Esophagus squamous epithelium (tissue), 5 donors: ENCODE data around the gene TIGIT. TPM values are rescaled to one million over a fixed set of nuclear protein-coding genes. Genes with fewer than 3 reads are reported as not detected.

ENCODE experiments used
- DNase-seq: peaks from one replicate; lab custom pipeline; 2025; lab: John Stamatoyannopoulos, UW
- H3K27ac ChIP-seq, 4 donors: fragments of 200-600 bp; sonication (generic); one replicate each; pipeline ENCODE4 v1.5.1; 2016 to 2019; ENCODE audit warnings: mild to moderate bottlenecking in 1 of 4
- H3K27me3 ChIP-seq, 4 donors: fragments of 200-600 bp; sonication (generic); 1 replicate in 3 of 4; 2 replicates in 1 of 4; pipeline versions ENCODE4 v1.5.1 to v1.6.0; 2017 to 2021; ENCODE audit warnings: antibody characterized with exemption in 1 of 4
- H3K36me3 ChIP-seq, 3 donors: fragments of 200-600 bp; sonication (generic); one replicate each; pipeline ENCODE4 v1.5.1; 2016 to 2019
- H3K4me1 ChIP-seq, 3 donors: fragments of 200-600 bp; sonication (generic); one replicate each; pipeline ENCODE4 v1.5.1; 2017 to 2019
- H3K4me3 ChIP-seq, 4 donors: fragments of 200-600 bp; sonication (generic); 1 replicate in 3 of 4; 2 replicates in 1 of 4; pipeline ENCODE4 v1.5.1; 2016 to 2019; ENCODE audit warnings: mild to moderate bottlenecking in 2 of 4, moderate library complexity in 1 of 4
- H3K9me3 ChIP-seq, 3 donors: fragments of 200-600 bp; sonication (generic); one replicate each; pipeline ENCODE4 v1.5.1; 2016 to 2019
- POLR2A ChIP-seq, 4 donors: fragments of 450-650 bp; IDR thresholded peaks; one replicate each; pipeline ENCODE4 v1.6.1; 2017; ENCODE audit warnings: antibody characterized with exemption in 4 of 4, mild to moderate bottlenecking in 4 of 4, moderate library complexity in 3 of 4
- WGBS, 2 donors: methylation state at CpG; one replicate each; pipeline ENCODE4 v1.1.5; 2018; 5-methylcytosine and 5-hydroxymethylcytosine counted together
- intact Hi-C: fragments of 100-400 bp; cut with DNase I; formaldehyde crosslinking; loops from one replicate; pipeline ENCODE4 v1.15.0; 2022
- total RNA-seq, 4 donors: library from RNA; depleted of rRNA; stranded (reverse); fragments of >200 nt; gene quantifications; one replicate each; pipeline ENCODE4 v1.1.0, GENCODE V29; 2016
- TF ChIP-seq, protein P1 (sequence below), 6 experiments: fragments of 450-650 bp in 4 of 6; fragments of 200-600 bp in 2 of 6; sonication (generic) in 2 of 6; IDR thresholded peaks; one replicate each; pipeline ENCODE4 v1.5.1; 2016 to 2019; ENCODE audit warnings: antibody characterized with exemption in 6 of 6, mild to moderate bottlenecking in 4 of 6, moderate library complexity in 4 of 6
- donor health status: DM: yes; HTN: yes; CAD: no.

The TIGIT gene
- total RNA-seq, 4 donors from 2014 or later = 0.26 to 0.94 (median 0.72) TPM

DNA sequence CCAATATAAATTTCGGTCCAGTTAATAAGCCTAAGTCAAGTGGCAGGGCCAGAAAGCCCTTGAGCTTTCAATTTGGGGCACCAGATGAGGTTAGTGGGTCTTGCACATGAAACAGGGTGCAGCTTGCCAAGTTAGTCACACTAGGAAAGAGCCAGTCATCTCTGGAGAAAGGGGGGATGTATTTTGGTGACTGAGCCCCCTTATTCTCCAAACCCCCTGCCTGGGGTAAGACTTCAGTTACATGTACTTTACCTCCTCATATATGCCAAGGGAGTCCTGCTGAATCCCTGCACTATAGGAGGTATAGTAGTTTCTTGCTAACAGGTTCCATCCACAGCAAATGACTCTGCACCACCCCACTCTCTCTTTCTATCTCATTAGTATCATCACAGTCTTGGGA is 62.7 kb downstream of the TIGIT start:
- intact Hi-C loops = no loop called here

More for the DNA sequence above, 62.7 kb downstream of the TIGIT start:
- Histone ChIP-seq H3K4me1 (no peaks in the 10 kb centered on the region), H3K4me3 (no peak overlapping the region), H3K27me3 (no peaks in the 10 kb centered on the region), H3K36me3 (peaks cover 0 to 5% (median under 1%) of the 10 kb centered on the region in 3 donors), H3K9me3 (no peaks in the 10 kb centered on the region), H3K27ac (no peak overlapping the region)
- TF ChIP-seq POLR2A (IDR thresholded peaks at IDR 0.05) = no peak
- TF ChIP-seq, protein P1, sequence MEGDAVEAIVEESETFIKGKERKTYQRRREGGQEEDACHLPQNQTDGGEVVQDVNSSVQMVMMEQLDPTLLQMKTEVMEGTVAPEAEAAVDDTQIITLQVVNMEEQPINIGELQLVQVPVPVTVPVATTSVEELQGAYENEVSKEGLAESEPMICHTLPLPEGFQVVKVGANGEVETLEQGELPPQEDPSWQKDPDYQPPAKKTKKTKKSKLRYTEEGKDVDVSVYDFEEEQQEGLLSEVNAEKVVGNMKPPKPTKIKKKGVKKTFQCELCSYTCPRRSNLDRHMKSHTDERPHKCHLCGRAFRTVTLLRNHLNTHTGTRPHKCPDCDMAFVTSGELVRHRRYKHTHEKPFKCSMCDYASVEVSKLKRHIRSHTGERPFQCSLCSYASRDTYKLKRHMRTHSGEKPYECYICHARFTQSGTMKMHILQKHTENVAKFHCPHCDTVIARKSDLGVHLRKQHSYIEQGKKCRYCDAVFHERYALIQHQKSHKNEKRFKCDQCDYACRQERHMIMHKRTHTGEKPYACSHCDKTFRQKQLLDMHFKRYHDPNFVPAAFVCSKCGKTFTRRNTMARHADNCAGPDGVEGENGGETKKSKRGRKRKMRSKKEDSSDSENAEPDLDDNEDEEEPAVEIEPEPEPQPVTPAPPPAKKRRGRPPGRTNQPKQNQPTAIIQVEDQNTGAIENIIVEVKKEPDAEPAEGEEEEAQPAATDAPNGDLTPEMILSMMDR (IDR thresholded peaks at IDR 0.05) = no peak
- 63 to 77% methylated on average over 1 of the region's 1 CpG for WGBS, 2 donors
- no peak for DNase-seq

Other genes starting within 250 kb of the TIGIT start
- 1 to 10 TPM in 3 of 4 donors, under 1 TPM in 1; 0.92 to 3.6 (median 1.8) TPM for gene CCDC191, start 237.5 kb upstream of the TIGIT start, total RNA-seq
- 10 to 100 TPM in 3 of 4 donors, 1 to 10 TPM in 1; 7.5 to 18.2 (median 15.6) TPM for gene QTRT2, start 237.3 kb upstream of the TIGIT start, total RNA-seq
- gene DRD3, start 115.0 kb upstream of the TIGIT start, total RNA-seq = not detected
- gene ZNF80, start 56.5 kb upstream of the TIGIT start, total RNA-seq = under 1 TPM in 1 of 4 donors, not detected in 3; 0.38 TPM